ENCODE results near the gene CTU2. TPM values are rescaled to one million over a fixed set of nuclear protein-coding genes. Genes with fewer than 3 reads are reported as not detected.
A peak's percentile ranks its signal among the peaks of the same experiment; 100 is the strongest.

The CTU2 gene
- total and polyA plus RNA-seq, 2 of the 4 experiments (the other 2 are of a cell fraction) = 12.9 to 18.4 TPM

DNA sequence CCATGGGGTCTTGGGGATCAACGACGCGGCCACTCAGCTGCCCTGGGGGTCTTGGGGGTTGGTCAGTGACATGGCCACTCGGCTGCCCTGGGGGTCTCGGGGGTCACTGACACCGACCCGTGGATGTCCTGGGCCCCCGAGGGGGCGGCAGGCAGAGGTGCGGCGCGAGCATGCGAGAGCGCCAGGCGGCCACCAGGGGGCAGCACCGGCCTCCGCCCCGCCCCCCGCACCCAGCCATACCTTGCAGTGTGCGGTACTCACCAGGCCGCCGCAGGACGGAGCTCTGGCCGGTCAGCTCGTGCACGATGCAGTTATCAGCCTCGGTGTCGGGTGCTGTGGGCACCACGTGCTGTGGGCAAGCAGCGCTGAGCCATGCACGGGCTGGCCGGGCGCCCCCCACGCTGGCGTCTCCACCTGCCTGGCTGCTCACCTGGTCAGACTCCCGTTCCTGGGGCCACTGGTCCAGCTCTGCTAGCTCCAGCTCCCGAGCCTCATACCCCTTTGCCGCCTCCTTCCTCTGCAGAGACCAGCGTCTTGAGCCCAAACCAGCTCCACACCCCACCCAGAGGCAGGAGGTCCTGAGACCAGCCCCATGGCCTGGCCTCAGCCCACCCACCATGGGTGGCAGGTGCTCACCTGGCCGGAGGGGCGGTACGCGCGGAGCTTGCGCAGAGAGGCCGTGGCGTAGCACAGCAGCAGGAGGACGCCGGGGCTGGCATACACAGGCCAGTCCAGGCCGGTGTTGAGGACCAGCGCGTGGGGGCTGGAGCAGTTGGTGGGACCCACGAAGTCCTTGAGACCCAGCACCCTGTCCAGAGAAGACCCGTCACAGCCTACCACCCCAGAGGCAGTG, 31.2 kb downstream of the CTU2 start (continued):
- TF ChIP-seq RAD21 (IDR thresholded peaks at IDR 0.05; ENCODE audit: low read length) (peak; percentile 72), FOS (IDR thresholded peaks at IDR 0.05; ENCODE audit: low read depth, low read length) (no peak)

DNA sequence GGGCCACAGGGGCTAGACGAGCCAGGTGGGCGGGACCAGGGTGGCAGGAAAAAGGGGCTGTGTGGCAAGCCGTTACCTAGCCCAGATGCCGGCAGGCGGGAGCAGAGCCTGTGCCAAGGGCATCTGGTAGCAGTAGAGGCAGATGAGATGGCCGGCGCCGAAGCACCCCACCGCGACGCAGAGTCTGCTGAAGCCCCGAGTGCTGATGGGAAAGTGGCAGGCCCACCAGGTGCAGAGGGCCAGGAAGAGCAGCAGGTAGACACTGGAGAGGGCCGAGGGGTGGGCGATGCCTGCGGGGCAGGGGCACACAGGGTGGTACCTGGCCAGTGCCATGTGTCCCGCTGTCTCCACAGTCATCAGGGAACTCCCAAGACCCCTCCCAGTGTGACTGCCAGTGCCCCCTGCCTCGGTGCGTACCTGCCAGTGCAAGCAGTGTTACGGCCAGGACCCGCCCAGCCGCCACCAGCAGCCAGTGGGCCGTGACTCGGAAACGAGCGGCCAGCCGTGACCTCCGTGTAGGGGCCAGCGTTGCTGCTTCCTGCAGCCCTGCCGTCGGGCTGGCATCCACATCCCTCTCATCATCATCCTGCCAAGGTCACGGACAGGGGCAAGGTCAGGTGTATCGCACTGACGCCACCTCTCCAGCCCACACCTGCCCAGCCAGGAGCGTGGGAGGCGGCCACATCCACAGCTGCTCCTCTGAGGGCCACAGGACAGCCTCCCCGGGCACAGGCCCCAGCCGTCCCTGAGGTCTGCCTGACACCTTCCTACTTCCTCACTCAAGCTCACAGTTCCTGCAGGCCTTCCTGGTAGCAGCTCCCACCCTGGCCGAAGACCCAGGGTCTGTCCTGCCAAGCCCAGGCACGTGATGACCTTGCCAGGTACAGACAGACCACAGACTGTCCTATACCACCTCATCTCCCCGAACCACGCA, 32.1 kb downstream of the CTU2 start:
- no peak overlapping the region for H4K5ac ChIP-seq (ENCODE audit: low read depth, low read length)
- no peak overlapping the region for H3K18ac ChIP-seq (ENCODE audit: low read depth, low read length)
- no peaks in the 10 kb centered on the region for H3K27me3 ChIP-seq (ENCODE audit: control insufficient read depth, insufficient read depth, low read length)
- H3K14ac ChIP-seq (replicated peaks; ENCODE audit: low read depth, low read length) = no peak overlapping the region
- no peaks in the 10 kb centered on the region for H3K9me1 ChIP-seq (ENCODE audit: insufficient read depth, low read length)
- no peak overlapping the region for H3K27ac ChIP-seq (ENCODE audit: insufficient read depth, low read length)
- H2BK120ac ChIP-seq (ENCODE audit: low read depth, low read length) = no peak overlapping the region
- no peak overlapping the region for H2AK5ac ChIP-seq (ENCODE audit: low read depth, low read length)
- no peak overlapping the region for H3K56ac ChIP-seq (ENCODE audit: extremely low read depth, insufficient read depth, low read length)
- ChIA-PET CTCF (interaction anchor here (0.7 to 1.5 kb wide), 7 partner anchors 9 to 119 kb away, joined by 3 to 5 read pairs (median 4); partner anchors contain the start of genes APRT and TRAPPC2L), POLR2A (ENCODE audit: unreplicated experiment) (no interaction called here)
- H3K79me1 ChIP-seq (ENCODE audit: low read depth in 1 of 2, low read length in 2 of 2) = peaks cover 10 to 63% of the 10 kb centered on the region in 2 experiments
- ATAC-seq (ENCODE audit: low read depth) (no peak), DNase-seq (no peak)
- no peak overlapping the region for H2BK20ac ChIP-seq (ENCODE audit: low read depth, low read length)
- H4K20me1 ChIP-seq (ENCODE audit: insufficient read depth, low read length) = peaks cover 46% of the 10 kb centered on the region
- H4K8ac ChIP-seq (ENCODE audit: low read depth in 2 of 2, low read length in 2 of 2) = no peak overlapping the region
- H3K4me1 ChIP-seq (ENCODE audit: control insufficient read depth, insufficient read depth, low read length) = no peaks in the 10 kb centered on the region
- no peak overlapping the region for H3K4me2 ChIP-seq (ENCODE audit: low read depth, low read length)
- in situ Hi-C loops (cut with MboI; ENCODE audit: low sequenced_read_pairs) (no loop called here), intact Hi-C loops (cut with micrococcal nuclease) (no loop called here), dilution Hi-C loops (cut with HindIII; ENCODE audit: low sequenced_read_pairs, unreplicated experiment) (no loop called here)
- no peak overlapping the region for H3K23ac ChIP-seq (ENCODE audit: low read depth, low read length)
- no peak overlapping the region for H2BK15ac ChIP-seq (ENCODE audit: low read depth, low read length)
- no peak overlapping the region for H3K4ac ChIP-seq (ENCODE audit: low read depth, low read length)
- no peak overlapping the region for H3K4me3 ChIP-seq (ENCODE audit: insufficient read depth, low read depth, low read length)
- H2AFZ ChIP-seq (replicated peaks; ENCODE audit: low read length, poor library complexity) = no peak overlapping the region
- H3K9ac ChIP-seq (ENCODE audit: low read depth, low read length) = no peak overlapping the region
- no peak overlapping the region for H4K91ac ChIP-seq (ENCODE audit: insufficient read depth, low read depth, low read length)
- no TSS peak for BruUV-seq (replicated peaks)
- H3K9me3 ChIP-seq (ENCODE audit: control insufficient read depth, insufficient read depth, low read length) = no peaks in the 10 kb centered on the region
- H3K36me3 ChIP-seq (ENCODE audit: control insufficient read depth, insufficient read depth, low read length) = peaks cover 60% of the 10 kb centered on the region
- H2BK5ac ChIP-seq (ENCODE audit: low read depth, low read length, poor library complexity, severe bottlenecking) = no peak overlapping the region
- WGBS, 2 experiments (ENCODE audit: extremely low coverage in 2 of 2, insufficient read length in 1 of 2) = 92% methylated on average over 31 of the region's 41 CpGs; no CpG with 5 or more reads in 1 of the 2 experiments
- peak overlapping the region; percentile 72 for H2AK9ac ChIP-seq (replicated peaks; ENCODE audit: low read depth, low read length, poor library complexity)
- TF ChIP-seq, protein P1, sequence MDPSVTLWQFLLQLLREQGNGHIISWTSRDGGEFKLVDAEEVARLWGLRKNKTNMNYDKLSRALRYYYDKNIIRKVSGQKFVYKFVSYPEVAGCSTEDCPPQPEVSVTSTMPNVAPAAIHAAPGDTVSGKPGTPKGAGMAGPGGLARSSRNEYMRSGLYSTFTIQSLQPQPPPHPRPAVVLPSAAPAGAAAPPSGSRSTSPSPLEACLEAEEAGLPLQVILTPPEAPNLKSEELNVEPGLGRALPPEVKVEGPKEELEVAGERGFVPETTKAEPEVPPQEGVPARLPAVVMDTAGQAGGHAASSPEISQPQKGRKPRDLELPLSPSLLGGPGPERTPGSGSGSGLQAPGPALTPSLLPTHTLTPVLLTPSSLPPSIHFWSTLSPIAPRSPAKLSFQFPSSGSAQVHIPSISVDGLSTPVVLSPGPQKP (IDR thresholded peaks at IDR 0.05; ENCODE audit: borderline replicate concordance, low read depth, low read length) = no peak
- TF ChIP-seq SMC3 (IDR thresholded peaks at IDR 0.05; ENCODE audit: low read depth, low read length) (no peak), MAFK (IDR thresholded peaks at IDR 0.05; ENCODE audit: low read depth, low read length) (no peak), FOS (IDR thresholded peaks at IDR 0.05; ENCODE audit: low read depth, low read length) (no peak), RAD21 (IDR thresholded peaks at IDR 0.05; ENCODE audit: low read length) (no peak), RCOR1 (IDR thresholded peaks at IDR 0.05; ENCODE audit: insufficient replicate concordance, low read length) (no peak), POLR2A (IDR thresholded peaks at IDR 0.05; ENCODE audit: low read depth, low read length) (no peak)
- TF ChIP-seq, protein P2, sequence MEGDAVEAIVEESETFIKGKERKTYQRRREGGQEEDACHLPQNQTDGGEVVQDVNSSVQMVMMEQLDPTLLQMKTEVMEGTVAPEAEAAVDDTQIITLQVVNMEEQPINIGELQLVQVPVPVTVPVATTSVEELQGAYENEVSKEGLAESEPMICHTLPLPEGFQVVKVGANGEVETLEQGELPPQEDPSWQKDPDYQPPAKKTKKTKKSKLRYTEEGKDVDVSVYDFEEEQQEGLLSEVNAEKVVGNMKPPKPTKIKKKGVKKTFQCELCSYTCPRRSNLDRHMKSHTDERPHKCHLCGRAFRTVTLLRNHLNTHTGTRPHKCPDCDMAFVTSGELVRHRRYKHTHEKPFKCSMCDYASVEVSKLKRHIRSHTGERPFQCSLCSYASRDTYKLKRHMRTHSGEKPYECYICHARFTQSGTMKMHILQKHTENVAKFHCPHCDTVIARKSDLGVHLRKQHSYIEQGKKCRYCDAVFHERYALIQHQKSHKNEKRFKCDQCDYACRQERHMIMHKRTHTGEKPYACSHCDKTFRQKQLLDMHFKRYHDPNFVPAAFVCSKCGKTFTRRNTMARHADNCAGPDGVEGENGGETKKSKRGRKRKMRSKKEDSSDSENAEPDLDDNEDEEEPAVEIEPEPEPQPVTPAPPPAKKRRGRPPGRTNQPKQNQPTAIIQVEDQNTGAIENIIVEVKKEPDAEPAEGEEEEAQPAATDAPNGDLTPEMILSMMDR (conservative IDR thresholded peaks at IDR 0.05; ENCODE audit: low read depth, low read length) = no peak
- TF ChIP-seq, protein P3, sequence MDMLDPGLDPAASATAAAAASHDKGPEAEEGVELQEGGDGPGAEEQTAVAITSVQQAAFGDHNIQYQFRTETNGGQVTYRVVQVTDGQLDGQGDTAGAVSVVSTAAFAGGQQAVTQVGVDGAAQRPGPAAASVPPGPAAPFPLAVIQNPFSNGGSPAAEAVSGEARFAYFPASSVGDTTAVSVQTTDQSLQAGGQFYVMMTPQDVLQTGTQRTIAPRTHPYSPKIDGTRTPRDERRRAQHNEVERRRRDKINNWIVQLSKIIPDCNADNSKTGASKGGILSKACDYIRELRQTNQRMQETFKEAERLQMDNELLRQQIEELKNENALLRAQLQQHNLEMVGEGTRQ (IDR thresholded peaks at IDR 0.05; ENCODE audit: low read depth, low read length) = no peak

Measured in IMR-90 (cell line).